GM10248 (cell line): ENCODE data around the gene EIF1.

Experiments used
- CTCF ChIA-PET: fragments of 300-600 bp; sonication (Branson Sonifier 250); formaldehyde crosslinking; extraction: SDS; loops from one replicate; lab custom pipeline; 2021; ENCODE audit warnings: antibody characterized with exemption; lab: Yijun Ruan, JAX
- POLR2A ChIA-PET: fragments of 350-650 bp; sonication (Branson Sonifier 250); formaldehyde crosslinking; extraction: SDS; loops from one replicate; lab custom pipeline; 2020; ENCODE audit warnings: antibody characterized with exemption; lab: Yijun Ruan, JAX
- DNase-seq: peaks from one replicate; pipeline ENCODE4 v3.0.0; 2012; ENCODE audit errors: extremely low spot score
- TF ChIP-seq, protein P1 (sequence below): IDR thresholded peaks from 2 replicates; pipeline ENCODE4 v1.5.1; 2012; ENCODE audit warnings: mild to moderate bottlenecking, low read depth; ENCODE audit errors: extremely low read depth, missing control alignments, control extremely low read depth

EIF1 gene

DNA sequence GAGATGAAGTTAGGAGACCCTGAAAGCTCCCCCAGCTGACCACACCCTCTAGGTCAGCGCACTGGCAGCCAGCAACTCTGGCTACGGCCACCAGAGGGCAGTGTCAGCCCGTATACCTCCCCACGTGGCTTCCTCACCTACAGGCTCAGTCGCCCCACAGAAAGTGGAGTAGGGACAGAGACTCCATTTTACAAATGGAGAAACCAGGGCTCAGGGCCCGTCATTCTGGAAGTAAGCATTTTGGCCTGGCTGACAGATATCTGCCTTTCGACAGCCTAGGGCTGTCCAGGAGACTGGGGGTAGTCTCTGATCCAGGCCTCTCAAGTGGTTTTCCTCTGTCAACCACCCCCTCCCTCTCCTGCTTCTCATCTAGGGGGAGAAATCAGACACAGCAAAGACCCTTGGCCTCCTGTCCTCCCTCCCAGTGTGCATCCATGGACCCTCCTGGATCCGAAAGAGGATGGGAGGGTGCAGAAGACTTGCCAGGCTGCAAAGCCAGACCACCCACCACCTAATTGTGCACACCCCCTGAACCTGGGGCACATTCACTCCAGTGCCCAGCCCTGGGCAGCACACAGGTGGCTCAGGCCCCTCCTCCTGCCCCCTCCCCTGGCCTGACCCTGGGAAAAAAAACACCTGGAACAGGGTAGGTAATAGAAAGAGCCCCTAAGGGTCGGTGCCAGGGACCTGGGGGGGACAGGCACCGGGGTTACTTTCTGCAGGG is 49.6 kb downstream of the EIF1 start:
- ChIA-PET CTCF (interaction anchor here (0.6 to 4.7 kb wide), 22 partner anchors 9 to 378 kb away, joined by 3 to 53 read pairs (median 4); partner anchors contain the start of genes JUP, NT5C3B and P3H4), POLR2A (no interaction called here)
- DNase-seq = peak; percentile 93
- TF ChIP-seq, protein P1, sequence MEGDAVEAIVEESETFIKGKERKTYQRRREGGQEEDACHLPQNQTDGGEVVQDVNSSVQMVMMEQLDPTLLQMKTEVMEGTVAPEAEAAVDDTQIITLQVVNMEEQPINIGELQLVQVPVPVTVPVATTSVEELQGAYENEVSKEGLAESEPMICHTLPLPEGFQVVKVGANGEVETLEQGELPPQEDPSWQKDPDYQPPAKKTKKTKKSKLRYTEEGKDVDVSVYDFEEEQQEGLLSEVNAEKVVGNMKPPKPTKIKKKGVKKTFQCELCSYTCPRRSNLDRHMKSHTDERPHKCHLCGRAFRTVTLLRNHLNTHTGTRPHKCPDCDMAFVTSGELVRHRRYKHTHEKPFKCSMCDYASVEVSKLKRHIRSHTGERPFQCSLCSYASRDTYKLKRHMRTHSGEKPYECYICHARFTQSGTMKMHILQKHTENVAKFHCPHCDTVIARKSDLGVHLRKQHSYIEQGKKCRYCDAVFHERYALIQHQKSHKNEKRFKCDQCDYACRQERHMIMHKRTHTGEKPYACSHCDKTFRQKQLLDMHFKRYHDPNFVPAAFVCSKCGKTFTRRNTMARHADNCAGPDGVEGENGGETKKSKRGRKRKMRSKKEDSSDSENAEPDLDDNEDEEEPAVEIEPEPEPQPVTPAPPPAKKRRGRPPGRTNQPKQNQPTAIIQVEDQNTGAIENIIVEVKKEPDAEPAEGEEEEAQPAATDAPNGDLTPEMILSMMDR = peak; percentile 99

DNA sequence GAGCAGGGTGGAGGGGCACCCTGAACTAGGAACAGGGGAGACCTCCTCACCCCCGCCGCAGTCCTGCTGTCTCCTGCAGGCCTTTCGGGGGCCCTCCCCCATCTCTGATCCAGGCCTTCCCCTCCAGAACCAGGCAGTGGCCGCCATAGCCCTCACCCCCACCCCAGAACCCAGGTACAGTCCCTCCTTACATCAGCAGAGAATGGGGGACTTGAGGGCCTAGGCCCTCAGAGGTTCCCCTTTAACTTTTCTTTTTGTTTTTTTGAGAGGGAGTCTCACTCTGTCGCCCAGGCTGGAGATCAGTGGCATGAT is 50.1 kb downstream of the EIF1 start:
- TF ChIP-seq, protein P1 = no peak
- ChIA-PET CTCF (no interaction called here), POLR2A (no interaction called here)
- DNase-seq = no peak

DNA sequence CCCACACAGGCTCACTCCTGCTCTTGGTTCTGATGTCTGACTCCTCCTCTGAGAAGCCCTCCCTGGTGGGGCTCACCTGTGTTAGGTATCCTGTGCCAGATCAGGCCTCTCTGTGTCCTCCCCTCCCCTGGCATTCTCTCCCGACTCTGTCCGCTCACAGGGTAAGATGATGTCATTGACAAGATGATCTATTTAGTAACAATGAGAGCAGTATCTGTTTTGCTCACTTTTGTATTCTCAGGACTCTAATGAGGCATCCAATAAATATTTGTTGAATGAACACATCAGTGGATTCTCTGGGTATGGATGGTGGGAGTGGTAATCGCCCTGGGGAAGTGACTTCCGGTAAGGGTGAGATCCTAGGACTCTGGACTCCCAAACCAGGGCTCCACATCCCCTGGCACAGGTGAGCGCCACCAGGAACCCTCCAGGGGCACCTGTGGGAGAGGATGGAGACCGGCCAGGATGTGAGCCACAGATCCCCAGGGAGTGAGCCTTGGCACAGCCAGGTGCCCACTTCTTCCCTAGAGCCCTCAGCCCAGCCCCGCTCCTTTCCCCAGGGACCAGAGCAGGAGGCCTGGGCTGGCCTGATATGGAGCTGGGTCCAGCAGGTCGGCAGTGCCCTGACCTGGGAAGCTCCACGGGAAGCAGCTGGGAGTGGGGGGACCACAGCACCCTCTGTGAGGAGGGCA is 51.1 kb downstream of the EIF1 start:
- DNase-seq = no peak
- ChIA-PET POLR2A (no interaction called here), CTCF (interaction anchor here (1.3 to 2.9 kb wide), 2 partner anchors 49 to 61 kb away, joined by 4 to 24 read pairs; no protein-coding TSS in a partner anchor)
- TF ChIP-seq, protein P1 = no peak

DNA sequence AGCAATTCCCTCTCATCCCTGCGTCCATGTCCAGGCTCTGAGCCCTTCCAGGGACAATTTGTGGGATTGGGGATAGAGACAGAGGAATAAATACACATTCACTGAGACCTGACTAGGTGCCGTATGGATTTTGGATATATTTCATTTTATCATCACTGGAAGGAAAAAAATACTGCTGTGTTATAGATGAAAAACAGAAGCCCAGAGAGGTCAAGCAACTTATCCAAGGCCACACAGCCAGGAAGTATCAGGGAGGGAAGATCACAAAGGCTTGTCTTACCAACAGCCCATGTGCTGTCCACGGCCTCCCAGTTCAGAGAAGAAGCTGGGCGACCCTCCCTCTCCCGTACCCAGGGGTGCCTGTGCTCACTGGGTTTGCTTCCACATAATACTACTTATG is 51.8 kb downstream of the EIF1 start:
- no peak for DNase-seq
- POLR2A ChIA-PET = no interaction called here
- CTCF ChIA-PET = interaction anchor here (1.3 to 2.9 kb wide), 3 partner anchors 46 to 61 kb away, joined by 4 to 24 read pairs (median 4); partner anchors contain the start of gene JUP
- TF ChIP-seq, protein P1 = no peak

DNA sequence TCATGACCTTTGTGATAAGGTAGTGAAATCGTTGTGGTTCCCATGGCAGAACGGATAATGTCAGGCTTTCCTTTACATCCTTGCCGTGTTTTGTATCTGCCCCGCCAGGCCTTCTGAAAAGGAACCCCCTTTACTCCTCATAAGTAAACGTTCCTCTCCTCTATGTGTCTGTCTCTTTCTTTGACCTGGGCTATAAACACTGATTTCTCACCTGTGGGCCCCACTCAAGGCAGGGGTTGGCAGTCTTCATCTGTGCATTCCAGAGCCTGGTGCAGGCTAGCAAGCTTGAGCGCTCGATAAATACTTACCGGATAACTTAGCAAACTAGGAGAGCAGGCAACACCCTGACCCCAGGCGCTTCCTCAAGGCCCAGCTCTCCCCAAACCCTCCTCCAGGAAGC is 53.0 kb downstream of the EIF1 start:
- DNase-seq = no peak
- TF ChIP-seq, protein P1 = no peak
- CTCF ChIA-PET = interaction anchor here (1.5 to 2.9 kb wide), 3 partner anchors 45 to 60 kb away, joined by 4 to 24 read pairs (median 4); partner anchors contain the start of gene JUP
- POLR2A ChIA-PET = no interaction called here
